ENCODE results near the gene GMIP.
A peak's percentile ranks its signal among the peaks of the same experiment; 100 is the strongest.

GMIP gene

GRCh38 chr19:19635313-19635702, 8.1 kb downstream of the GMIP start:
- no peak for DNase-seq (ENCODE audit: low spot score)

GRCh38 chr19:19634516-19635312, 8.7 kb downstream of the GMIP start:
- DNase-seq (ENCODE audit: low spot score), result no peak

GRCh38 chr19:19633711-19634515, 9.5 kb downstream of the GMIP start:
- DNase-seq (ENCODE audit: low spot score), result no peak

GRCh38 chr19:19632661-19633060, 10.8 kb downstream of the GMIP start:
- no peak for DNase-seq (ENCODE audit: low spot score)

- DNase-seq (ENCODE audit: low spot score), result no peak
These were observed 12.1 kb downstream of the GMIP start for GRCh38 chr19:19631346-19631745.

- DNase-seq (ENCODE audit: low spot score), result no peak
These were observed 13.0 kb downstream of the GMIP start for GRCh38 chr19:19630426-19630825.

GRCh38 chr19:19630062-19630414, 13.4 kb downstream of the GMIP start:
- DNase-seq (ENCODE audit: low spot score), result no peak

GRCh38 chr19:19628501-19629134, 14.8 kb downstream of the GMIP start:
- peak; percentile 97 for DNase-seq (ENCODE audit: low spot score)

GRCh38 chr19:19627621-19628500, 15.6 kb downstream of the GMIP start, which contains the start of gene LPAR2:
Gene LPAR2 (minus strand): TSS chr19:19628220. CDS start chr19:19627275, 945 bp downstream.
- DNase-seq (ENCODE audit: low spot score), result peak; percentile 82

- no peak for DNase-seq (ENCODE audit: low spot score)
These were observed 16.7 kb downstream of the GMIP start for GRCh38 chr19:19626516-19627472.

GRCh38 chr19:19624032-19624570, 19.4 kb downstream of the GMIP start:
- no peak for DNase-seq (ENCODE audit: low spot score)

- no peak for DNase-seq (ENCODE audit: low spot score)
These were observed 20.1 kb downstream of the GMIP start for GRCh38 chr19:19623383-19623782.

GRCh38 chr19:19619849-19620210, 23.6 kb downstream of the GMIP start:
- no peak for DNase-seq (ENCODE audit: low spot score)

- no peak for DNase-seq (ENCODE audit: low spot score)
These were observed 24.1 kb downstream of the GMIP start for GRCh38 chr19:19619181-19619848.

- DNase-seq (ENCODE audit: low spot score), result peak; percentile 96
These were observed 25.0 kb downstream of the GMIP start, which contains the start of gene PBX4 for GRCh38 chr19:19618219-19619051. Gene PBX4 (minus strand): TSS chr19:19618687. CDS start chr19:19618629, 58 bp downstream.

GRCh38 chr19:19615086-19615485, 28.4 kb downstream of the GMIP start:
- DNase-seq (ENCODE audit: low spot score), result peak; percentile 64

GRCh38 chr19:19613506-19613905, 30.0 kb downstream of the GMIP start:
- peak; percentile 96 for DNase-seq (ENCODE audit: low spot score)

GRCh38 chr19:19610376-19611202, 32.9 kb downstream of the GMIP start:
- DNase-seq (ENCODE audit: low spot score), result no peak
